Hematopoietic multipotent progenitor cell (in vitro differentiated cells): Measurements from ENCODE around the gene MEIS1. TPM values are rescaled to one million over a fixed set of nuclear protein-coding genes. Genes with fewer than 3 reads are reported as not detected.

Experiments
- DNase-seq, 3 donors: peaks; one replicate each; pipeline ENCODE4 v3.0.0-alpha.2; 2011 to 2015; ENCODE audit warnings: low read depth in 2 of 3, low spot score in 2 of 3
- total RNA-seq: library from RNA; depleted of rRNA; stranded (reverse); fragments of >200 nt; gene quantifications from one replicate; pipeline ENCODE4 v1.2.3, GENCODE V29; 2012

MEIS1 gene
- total RNA-seq, 1 donor, result 96.9 TPM

GRCh38 chr2:66431274-66431642 is 3.7 kb upstream of the MEIS1 start:
- DNase-seq, result no peak

GRCh38 chr2:66431846-66432587 is 2.9 kb upstream of the MEIS1 start:
- DNase-seq, result no peak

- peak in 2 of 3 donors; percentile 94 to 95 for DNase-seq
Observed at GRCh38 chr2:66432801-66433694, 1.9 kb upstream of the MEIS1 start.

DNA sequence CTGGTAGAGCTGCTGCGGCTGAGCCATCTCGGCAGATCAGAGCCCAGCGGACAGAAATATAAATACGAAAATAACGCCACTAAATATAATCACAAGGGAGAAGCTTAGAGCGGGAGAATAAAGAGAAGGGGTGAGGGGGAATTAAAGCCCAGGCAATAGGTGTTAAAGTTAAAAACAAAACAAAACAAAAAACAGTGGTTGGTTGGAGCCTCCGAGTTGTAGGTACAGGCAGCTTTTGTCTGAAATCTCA is 1.3 kb upstream of the MEIS1 start:
- DNase-seq, result no peak

DNA sequence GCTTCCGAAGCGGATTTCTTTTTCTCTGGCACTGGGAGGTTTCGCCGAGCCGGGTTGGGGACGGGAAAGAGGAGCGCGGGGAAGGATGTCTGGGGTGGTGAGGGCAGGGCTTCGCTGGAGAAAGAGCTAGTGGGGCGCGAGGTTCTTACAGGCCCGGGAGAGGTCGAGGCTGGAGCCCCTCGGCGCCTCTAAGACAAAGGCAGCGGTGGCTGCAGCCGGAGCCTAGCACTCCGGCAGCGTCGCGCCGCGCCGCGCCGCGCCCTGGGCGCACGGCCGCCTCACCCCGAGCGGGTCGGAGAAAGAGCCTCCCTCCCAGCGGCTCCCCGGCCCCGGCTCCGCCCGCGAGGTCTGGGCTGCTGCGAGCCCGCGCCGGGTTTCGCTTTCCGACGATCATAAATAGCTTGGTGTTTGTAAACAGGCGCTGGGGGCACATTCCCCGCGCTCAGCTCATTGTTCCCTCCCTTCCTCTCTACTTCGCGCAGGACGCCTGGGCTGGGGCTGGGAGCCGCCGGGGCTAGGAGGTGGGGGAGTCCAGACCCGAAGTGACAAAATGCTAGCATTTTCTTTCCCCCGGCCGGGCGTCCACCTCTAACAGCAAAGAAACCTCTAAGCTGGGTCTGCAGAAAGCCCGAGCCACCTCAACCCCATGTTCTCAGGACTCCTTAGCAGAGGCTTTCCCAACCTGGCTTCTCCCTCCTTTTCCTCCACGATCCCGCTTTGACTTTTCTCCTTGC is 813 bp upstream of the MEIS1 start:
- peak in 2 of 3 donors; percentile 66 to 73 for DNase-seq

DNA sequence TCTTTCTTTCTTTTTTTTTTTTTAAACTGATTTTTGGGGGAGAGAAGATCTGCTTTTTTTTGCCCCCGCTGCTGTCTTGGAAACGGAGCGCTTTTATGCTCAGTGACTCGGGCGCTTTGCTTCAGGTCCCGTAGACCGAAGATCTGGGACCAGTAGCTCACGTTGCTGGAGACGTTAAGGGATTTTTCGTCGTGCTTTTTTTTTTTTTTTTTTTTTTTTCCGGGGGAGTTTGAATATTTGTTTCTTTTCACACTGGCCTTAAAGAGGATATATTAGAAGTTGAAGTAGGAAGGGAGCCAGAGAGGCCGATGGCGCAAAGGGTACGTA is 587 bp downstream of the MEIS1 start:
- DNase-seq, result no peak

DNA sequence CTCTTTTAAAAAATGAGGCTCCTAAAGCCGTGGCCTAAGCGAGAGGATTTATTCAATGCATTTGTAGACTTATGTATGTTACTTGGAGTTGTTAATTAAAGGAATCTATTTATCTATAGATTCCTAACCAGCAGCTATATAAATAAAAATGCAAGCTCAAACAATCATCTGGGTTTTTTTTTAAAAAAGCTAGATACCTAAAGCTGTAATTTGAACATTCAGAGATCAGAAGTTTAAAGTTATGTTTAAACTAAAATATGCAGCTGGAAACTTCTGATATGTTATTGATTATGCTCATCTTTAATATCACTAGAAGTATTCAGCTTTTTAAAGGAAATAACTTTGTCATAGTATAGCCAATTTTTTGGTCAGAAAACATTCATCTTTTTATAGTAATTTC is 1.0 kb downstream of the MEIS1 start:
- no peak for DNase-seq

GRCh38 chr2:66436581-66437001 is 1.7 kb downstream of the MEIS1 start:
- no peak for DNase-seq

- no peak for DNase-seq
Observed at GRCh38 chr2:66437109-66437690, 2.3 kb downstream of the MEIS1 start.

GRCh38 chr2:66437691-66438497 is 3.0 kb downstream of the MEIS1 start:
- DNase-seq, result no peak

DNA sequence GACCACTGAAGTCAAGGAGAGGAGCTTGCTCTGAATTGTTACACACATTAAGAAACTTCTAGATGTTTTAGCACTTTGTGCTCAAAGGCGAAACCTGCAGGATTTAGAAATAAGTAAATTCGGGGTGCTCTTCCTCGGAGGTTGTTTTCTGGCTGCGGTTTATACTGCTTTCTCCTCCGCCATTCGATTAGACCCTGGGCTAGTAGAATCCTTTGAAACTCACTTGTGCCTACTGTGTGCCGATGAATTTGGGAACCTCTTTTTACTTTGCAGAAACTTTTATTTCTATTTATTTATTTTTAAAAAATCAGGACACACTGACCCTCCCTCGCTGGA is 3.5 kb downstream of the MEIS1 start:
- no peak for DNase-seq

DNA sequence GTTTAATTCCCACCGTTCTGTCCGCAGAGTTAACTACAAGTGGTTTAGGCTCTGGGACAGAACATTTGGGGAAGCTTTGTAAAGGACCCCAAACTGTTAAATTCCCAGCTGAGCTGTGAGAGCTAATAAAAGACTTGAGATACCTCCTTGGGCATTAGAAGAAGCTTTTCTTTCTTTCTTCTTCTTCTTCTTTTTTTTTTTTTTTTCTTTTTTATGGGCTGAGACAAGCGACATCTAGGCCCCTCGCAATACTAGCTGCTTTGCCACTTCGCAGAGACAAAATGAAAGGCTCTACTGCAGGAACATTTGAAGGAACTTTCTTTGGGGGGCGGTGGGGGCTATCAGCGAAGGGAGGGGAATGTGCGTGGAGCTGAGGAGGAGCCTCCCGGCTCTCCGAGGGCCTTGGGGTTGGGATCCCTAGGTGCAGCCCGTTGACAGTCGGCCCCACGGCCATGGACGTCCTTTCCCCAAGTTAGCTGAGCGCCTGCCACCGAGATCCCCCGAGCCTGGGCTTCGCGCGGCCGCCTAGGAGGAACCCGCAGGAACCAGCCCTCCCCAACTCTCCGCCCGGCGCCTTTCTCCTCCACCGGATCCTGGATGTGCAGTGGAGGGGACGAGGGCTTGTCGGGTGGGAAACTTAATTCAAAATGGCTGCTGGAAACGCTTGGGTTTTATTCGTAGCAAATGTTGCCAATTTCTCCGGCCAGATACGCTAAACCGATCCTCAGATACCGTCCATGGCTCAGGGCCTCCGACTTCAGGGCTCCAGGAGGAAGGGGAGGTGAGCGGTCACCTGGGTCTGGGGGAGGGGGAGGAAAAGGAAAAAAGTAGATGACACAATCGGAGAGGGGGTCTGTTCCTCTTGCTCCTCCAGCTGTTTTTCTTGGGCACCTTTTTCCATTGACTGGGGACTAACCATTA is 4.2 kb downstream of the MEIS1 start:
- DNase-seq, result no peak

GRCh38 chr2:66439812-66440542 is 5.1 kb downstream of the MEIS1 start:
- DNase-seq, result no peak

DNA sequence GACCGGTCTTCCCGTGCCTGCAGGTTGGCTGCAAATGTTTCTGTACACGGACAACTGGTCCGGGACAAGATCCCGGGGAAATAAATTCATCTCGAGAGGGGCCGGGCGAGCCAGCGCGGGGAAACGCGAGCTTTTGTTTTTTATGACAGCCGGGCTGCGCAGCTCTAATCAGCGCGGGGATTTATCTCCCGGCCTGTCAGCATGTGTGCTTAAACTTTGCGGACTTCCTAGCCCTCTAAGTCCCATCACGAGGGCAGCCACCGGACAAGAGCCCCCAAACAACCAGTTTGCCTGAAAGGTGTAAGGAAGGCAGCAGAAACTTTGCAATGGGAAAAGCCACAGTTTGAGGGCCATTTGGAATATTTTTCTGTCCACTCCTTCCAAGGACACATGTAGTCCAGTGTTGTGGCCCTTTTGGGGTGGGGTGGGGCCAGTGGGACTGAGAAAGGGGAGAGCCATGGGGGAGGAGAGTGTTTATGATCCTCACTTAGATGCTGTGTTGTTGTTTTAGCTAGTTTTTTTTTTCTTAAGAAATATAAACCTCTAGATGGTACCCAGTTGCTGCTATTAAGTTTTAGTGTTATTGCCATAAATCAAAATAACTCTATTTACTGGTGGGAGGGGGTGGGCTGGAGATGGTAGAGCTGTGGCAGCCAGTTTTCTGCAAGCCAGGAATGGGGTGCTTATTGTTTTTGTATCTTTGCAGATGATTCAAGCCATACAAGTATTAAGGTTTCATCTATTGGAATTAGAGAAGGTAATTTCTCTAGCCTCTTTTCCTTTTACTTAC is 6.0 kb downstream of the MEIS1 start:
- DNase-seq, result no peak

GRCh38 chr2:66441581-66442320 is 6.8 kb downstream of the MEIS1 start:
- DNase-seq, result no peak

DNA sequence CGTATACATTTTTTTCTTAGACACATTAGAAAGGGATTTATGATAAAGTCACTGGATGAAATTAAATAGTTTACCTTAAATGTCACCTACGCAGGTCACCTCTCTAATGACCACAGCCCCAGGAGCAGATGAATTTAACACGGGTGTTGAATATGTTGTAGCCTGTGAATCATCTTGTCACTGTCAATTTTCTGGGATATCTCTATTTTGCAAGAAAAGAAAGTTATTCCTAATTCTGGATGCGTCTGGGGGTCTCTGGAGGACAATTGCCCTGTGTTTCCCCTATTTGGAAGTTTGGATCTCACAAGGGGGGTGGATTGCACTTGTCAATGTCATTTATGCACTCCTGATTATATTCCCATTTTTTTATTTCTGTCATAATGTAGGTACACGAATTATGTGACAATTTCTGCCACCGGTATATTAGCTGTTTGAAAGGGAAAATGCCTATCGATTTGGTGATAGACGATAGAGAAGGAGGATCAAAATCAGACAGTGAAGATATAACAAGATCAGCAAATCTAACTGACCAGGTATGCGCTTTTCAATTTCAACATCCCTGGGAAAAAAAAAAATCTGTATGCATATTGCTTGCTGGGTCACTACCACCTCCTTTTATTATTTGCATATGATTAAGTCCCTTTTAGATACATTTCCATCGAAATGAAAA is 7.7 kb downstream of the MEIS1 start:
- no peak for DNase-seq
